HG03565 (cell line): Measurements from ENCODE around the gene L3MBTL3.
"Not testable (repeated sequence)": the region's sequence is repeated elsewhere in the genome, so short reads cannot be mapped to it uniquely, and the experiment has no call there.

ENCODE experiments used
- ATAC-seq: cut with Tn5 transposase; IDR thresholded peaks from one replicate; pipeline ENCODE4 v1.9.1; 2021; ENCODE audit warnings: mild to moderate bottlenecking, moderate library complexity; ENCODE audit not compliant: unreplicated experiment

L3MBTL3 gene

GRCh38 chr6:130134582-130134981 lies 116.2 kb downstream of the L3MBTL3 start:
- ATAC-seq, result no peak

- no peak for ATAC-seq
These were observed 118.4 kb downstream of the L3MBTL3 start for GRCh38 chr6:130136798-130137197.

GRCh38 chr6:130138116-130138908 lies 119.9 kb downstream of the L3MBTL3 start:
- ATAC-seq, result peak; percentile 75

GRCh38 chr6:130138909-130139242 lies 120.5 kb downstream of the L3MBTL3 start:
- ATAC-seq, result peak; percentile 32

GRCh38 chr6:130140084-130140483 lies 121.7 kb downstream of the L3MBTL3 start:
- no peak for ATAC-seq

GRCh38 chr6:130143709-130144108 lies 125.3 kb downstream of the L3MBTL3 start:
- ATAC-seq, result no peak

GRCh38 chr6:130147111-130147510 lies 128.7 kb downstream of the L3MBTL3 start:
- no peak for ATAC-seq

- no peak for ATAC-seq
These were observed 129.8 kb downstream of the L3MBTL3 start for GRCh38 chr6:130148181-130148580.

- ATAC-seq, result not testable (repeated sequence)
These were observed 130.6 kb downstream of the L3MBTL3 start for GRCh38 chr6:130149016-130149415.

- no peak for ATAC-seq
These were observed 132.5 kb downstream of the L3MBTL3 start for GRCh38 chr6:130150906-130151305.

- no peak for ATAC-seq
These were observed 134.6 kb downstream of the L3MBTL3 start for GRCh38 chr6:130152908-130153510.

GRCh38 chr6:130156908-130157307 lies 138.5 kb downstream of the L3MBTL3 start:
- no peak for ATAC-seq

- ATAC-seq, result no peak
These were observed 139.7 kb downstream of the L3MBTL3 start for GRCh38 chr6:130158056-130158455.

GRCh38 chr6:130158548-130158947 lies 140.2 kb downstream of the L3MBTL3 start:
- no peak for ATAC-seq

- no peak for ATAC-seq
These were observed 141.6 kb downstream of the L3MBTL3 start for GRCh38 chr6:130159956-130160355.

GRCh38 chr6:130161683-130162404 lies 143.5 kb downstream of the L3MBTL3 start:
- no peak for ATAC-seq

GRCh38 chr6:130162421-130162820 lies 144.0 kb downstream of the L3MBTL3 start:
- ATAC-seq, result no peak

GRCh38 chr6:130163266-130163665 lies 144.9 kb downstream of the L3MBTL3 start:
- ATAC-seq, result no peak

- ATAC-seq, result no peak
These were observed 145.9 kb downstream of the L3MBTL3 start for GRCh38 chr6:130164251-130164650.

GRCh38 chr6:130167655-130168054 lies 149.3 kb downstream of the L3MBTL3 start:
- ATAC-seq, result no peak

- ATAC-seq, result not testable (repeated sequence)
These were observed 151.8 kb downstream of the L3MBTL3 start for GRCh38 chr6:130170160-130170559.
